Endothelial cell (in vitro differentiated cells): ENCODE data around the gene IFIH1. TPM values are rescaled to one million over a fixed set of nuclear protein-coding genes. Genes with fewer than 3 reads are reported as not detected.

ENCODE experiments used
- DNase-seq: peaks from one replicate; pipeline ENCODE4 v3.0.0; 2021; ENCODE audit warnings: low spot score
- H3K27ac Mint-ChIP-seq: one replicate; pipeline ENCODE4 v1.8.0; 2021; ENCODE audit warnings: mixed read lengths, inconsistent platforms; ENCODE audit not compliant: unreplicated experiment
- H3K27me3 Mint-ChIP-seq: one replicate; pipeline ENCODE4 v1.8.0; 2021; ENCODE audit warnings: mild to moderate bottlenecking, moderate library complexity, mixed read lengths, inconsistent platforms; ENCODE audit not compliant: unreplicated experiment
- H3K36me3 Mint-ChIP-seq: one replicate; pipeline ENCODE4 v1.8.0; 2021; ENCODE audit warnings: mild to moderate bottlenecking, low read depth, mixed read lengths, inconsistent platforms; ENCODE audit not compliant: unreplicated experiment
- H3K4me1 Mint-ChIP-seq: one replicate; pipeline ENCODE4 v1.8.0; 2021; ENCODE audit warnings: mild to moderate bottlenecking, mixed read lengths, inconsistent platforms; ENCODE audit not compliant: unreplicated experiment
- H3K4me3 Mint-ChIP-seq: one replicate; pipeline ENCODE4 v1.8.0; 2021; ENCODE audit warnings: mild to moderate bottlenecking, mixed read lengths, inconsistent platforms; ENCODE audit not compliant: unreplicated experiment
- H3K9me3 Mint-ChIP-seq: one replicate; pipeline ENCODE4 v1.8.0; 2021; ENCODE audit warnings: mixed read lengths, inconsistent platforms; ENCODE audit not compliant: unreplicated experiment
- total RNA-seq: library from RNA; stranded (reverse); fragmentation: NEBNext Ultra II Directional; extraction: Animal tissue kit (Norgen Biotek cat#: 25700); gene quantifications from one replicate; pipeline ENCODE4 v1.2.1, GENCODE V29; 2021; ENCODE audit not compliant: unreplicated experiment
- TF ChIP-seq, protein P1 (sequence below): fragments of 200-600 bp; sonication (generic); IDR thresholded peaks from one replicate; pipeline ENCODE4 v1.5.0; 2021; ENCODE audit warnings: antibody characterized with exemption; ENCODE audit not compliant: unreplicated experiment

Gene IFIH1
- total RNA-seq, 1 donor from 2014 or later, result 5.2 TPM

DNA sequence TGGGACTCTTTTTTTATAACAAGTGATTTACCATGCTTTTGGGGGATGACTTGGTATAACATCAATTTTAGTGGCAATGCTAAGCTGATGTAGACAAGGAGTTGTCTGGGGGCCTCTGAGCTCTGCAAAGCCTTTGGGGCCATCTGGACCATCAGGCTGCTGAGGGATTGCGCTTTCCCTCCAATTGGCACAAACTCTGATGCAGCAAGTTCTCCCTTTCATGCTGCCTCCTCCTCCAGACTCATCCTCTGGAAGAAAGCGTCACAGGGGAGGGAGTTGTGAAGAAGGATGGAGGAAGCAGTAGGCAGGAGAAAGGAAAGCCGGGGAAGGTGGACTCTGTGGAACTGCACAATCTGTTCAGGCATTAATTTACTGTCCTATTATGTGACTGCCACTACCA lies 65.0 kb downstream of the IFIH1 start:
- Mint-ChIP-seq H3K4me3 (no peak overlapping the region), H3K36me3 (no peaks in the 10 kb centered on the region), H3K27ac (no peak overlapping the region), H3K27me3 (no peaks in the 10 kb centered on the region), H3K4me1 (no peaks in the 10 kb centered on the region), H3K9me3 (no peaks in the 10 kb centered on the region)
- no peak for DNase-seq
- TF ChIP-seq, protein P1, sequence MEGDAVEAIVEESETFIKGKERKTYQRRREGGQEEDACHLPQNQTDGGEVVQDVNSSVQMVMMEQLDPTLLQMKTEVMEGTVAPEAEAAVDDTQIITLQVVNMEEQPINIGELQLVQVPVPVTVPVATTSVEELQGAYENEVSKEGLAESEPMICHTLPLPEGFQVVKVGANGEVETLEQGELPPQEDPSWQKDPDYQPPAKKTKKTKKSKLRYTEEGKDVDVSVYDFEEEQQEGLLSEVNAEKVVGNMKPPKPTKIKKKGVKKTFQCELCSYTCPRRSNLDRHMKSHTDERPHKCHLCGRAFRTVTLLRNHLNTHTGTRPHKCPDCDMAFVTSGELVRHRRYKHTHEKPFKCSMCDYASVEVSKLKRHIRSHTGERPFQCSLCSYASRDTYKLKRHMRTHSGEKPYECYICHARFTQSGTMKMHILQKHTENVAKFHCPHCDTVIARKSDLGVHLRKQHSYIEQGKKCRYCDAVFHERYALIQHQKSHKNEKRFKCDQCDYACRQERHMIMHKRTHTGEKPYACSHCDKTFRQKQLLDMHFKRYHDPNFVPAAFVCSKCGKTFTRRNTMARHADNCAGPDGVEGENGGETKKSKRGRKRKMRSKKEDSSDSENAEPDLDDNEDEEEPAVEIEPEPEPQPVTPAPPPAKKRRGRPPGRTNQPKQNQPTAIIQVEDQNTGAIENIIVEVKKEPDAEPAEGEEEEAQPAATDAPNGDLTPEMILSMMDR, result no peak

DNA sequence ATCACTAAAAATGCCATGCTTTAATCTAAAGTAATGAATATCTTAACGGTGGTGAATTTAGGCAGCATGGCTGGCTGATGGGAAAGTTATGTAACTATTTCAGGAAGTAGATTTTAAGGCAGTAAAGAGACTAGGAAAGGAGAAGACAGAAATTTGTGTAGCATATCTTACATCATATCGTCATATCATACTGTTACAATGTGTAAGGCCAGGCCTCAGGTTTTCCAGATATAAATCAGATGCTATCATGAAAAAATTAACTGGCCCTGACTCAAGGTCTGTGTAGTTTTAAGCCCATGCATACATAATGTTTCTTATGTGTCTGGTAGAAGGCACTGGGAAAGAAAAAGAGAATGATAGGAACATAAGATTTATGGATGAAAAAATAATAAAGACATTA lies 66.3 kb downstream of the IFIH1 start:
- DNase-seq, result no peak
- Mint-ChIP-seq H3K9me3 (no peaks in the 10 kb centered on the region), H3K27ac (no peak overlapping the region), H3K36me3 (no peaks in the 10 kb centered on the region), H3K27me3 (no peaks in the 10 kb centered on the region), H3K4me1 (no peaks in the 10 kb centered on the region), H3K4me3 (no peak overlapping the region)
- TF ChIP-seq, protein P1, result no peak

DNA sequence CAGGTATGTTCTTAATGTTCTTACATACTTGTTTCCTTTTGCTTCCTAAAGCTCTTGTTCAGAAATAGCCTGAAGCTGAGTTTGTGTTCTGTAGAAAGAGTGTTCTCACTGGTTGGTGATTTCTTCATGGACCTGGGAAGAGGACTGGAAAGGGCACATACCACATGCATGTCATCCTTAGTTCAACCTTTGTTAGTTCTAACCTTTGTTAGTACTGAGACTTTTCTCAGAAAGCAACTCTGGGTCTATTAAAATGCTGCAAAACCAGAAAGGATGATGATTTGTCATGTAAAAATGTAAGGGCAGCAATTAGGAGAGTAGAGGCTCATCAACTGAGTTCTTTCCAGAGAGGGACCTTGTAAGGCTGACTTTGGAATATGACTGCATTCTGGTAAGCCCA lies 72.7 kb downstream of the IFIH1 start:
- H3K9me3 Mint-ChIP-seq, result no peaks in the 10 kb centered on the region
- H3K36me3 Mint-ChIP-seq, result no peaks in the 10 kb centered on the region
- H3K4me3 Mint-ChIP-seq, result no peak overlapping the region
- no peaks in the 10 kb centered on the region for H3K4me1 Mint-ChIP-seq
- H3K27ac Mint-ChIP-seq, result no peak overlapping the region
- TF ChIP-seq, protein P1, result no peak
- DNase-seq, result no peak
- H3K27me3 Mint-ChIP-seq, result no peaks in the 10 kb centered on the region

DNA sequence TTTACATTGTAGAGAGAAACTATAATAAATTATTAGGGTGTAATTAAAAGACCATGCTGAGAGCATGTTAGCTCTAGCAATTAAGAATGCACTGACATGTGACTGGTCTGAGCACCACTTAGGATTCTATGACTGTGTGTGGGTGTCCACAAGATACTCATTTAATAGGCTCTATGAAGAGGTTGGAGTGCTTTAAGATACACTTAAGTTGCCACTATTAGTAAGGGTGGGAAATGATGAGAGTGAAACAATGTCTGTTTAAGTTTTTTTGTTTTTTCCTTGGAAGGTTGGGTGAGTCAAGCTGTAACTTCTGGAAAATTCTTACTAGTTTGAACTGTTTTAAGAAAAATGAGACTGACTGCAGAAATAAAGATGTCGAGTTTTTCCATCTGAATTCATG lies 73.4 kb downstream of the IFIH1 start:
- Mint-ChIP-seq H3K27me3 (no peaks in the 10 kb centered on the region), H3K36me3 (no peaks in the 10 kb centered on the region), H3K4me1 (no peaks in the 10 kb centered on the region), H3K9me3 (no peaks in the 10 kb centered on the region), H3K27ac (no peak overlapping the region), H3K4me3 (no peak overlapping the region)
- TF ChIP-seq, protein P1, result no peak
- DNase-seq, result no peak

DNA sequence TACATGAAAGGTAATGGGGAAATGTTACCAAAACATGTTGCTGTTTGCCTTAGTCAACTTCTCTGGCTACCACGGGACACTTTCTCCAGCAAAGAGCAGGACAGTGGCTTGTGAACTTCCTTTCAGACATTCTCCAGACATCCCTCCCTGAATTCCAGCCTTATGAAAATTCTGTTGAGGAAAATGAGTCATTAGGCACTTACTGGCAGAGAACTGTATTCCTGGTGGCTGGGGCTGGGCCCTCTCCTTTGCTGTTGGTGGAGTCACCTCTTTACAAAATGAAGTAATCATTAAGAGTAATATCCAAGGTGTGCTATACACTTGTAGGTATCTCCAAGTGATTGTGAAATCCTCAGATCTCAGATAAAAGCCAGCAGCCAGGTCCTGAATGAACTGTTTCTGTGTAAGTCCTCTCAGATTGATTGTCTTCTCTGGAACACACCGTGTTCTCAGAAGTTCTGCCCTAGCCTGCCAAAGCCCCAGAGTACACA lies 73.9 kb downstream of the IFIH1 start:
- H3K4me1 Mint-ChIP-seq, result no peaks in the 10 kb centered on the region
- no peaks in the 10 kb centered on the region for H3K9me3 Mint-ChIP-seq
- H3K4me3 Mint-ChIP-seq, result no peak overlapping the region
- no peaks in the 10 kb centered on the region for H3K27me3 Mint-ChIP-seq
- H3K27ac Mint-ChIP-seq, result no peak overlapping the region
- TF ChIP-seq, protein P1, result no peak
- no peaks in the 10 kb centered on the region for H3K36me3 Mint-ChIP-seq
- no peak for DNase-seq
